Eye (tissue), 1 donor: Measurements from ENCODE around the gene RRP12.

Experiments used
- DNase-seq: peaks from one replicate; pipeline ENCODE4 v3.0.0-alpha.2; 2015

The RRP12 gene

GRCh38 chr10:97333601-97334369 lies 67.4 kb downstream of the RRP12 start:
- DNase-seq, result peak; percentile 78

- peak; percentile 82 for DNase-seq
Observed at GRCh38 chr10:97333351-97333600, 67.9 kb downstream of the RRP12 start.

- DNase-seq, result peak; percentile 81
Observed at GRCh38 chr10:97332591-97333350, 68.4 kb downstream of the RRP12 start.

GRCh38 chr10:97331153-97331703 lies 69.9 kb downstream of the RRP12 start:
- no peak for DNase-seq

- no peak for DNase-seq
Observed at GRCh38 chr10:97329766-97330165, 71.4 kb downstream of the RRP12 start.

- no peak for DNase-seq
Observed at GRCh38 chr10:97328646-97329453, 72.3 kb downstream of the RRP12 start.

GRCh38 chr10:97327348-97328294 lies 73.5 kb downstream of the RRP12 start:
- DNase-seq, result no peak

- DNase-seq, result peak; percentile 23
Observed at GRCh38 chr10:97325754-97326153, 75.4 kb downstream of the RRP12 start.

- no peak for DNase-seq
Observed at GRCh38 chr10:97323501-97323900, 77.6 kb downstream of the RRP12 start.

GRCh38 chr10:97321804-97322190 lies 79.3 kb downstream of the RRP12 start:
- peak; percentile 85 for DNase-seq

GRCh38 chr10:97321032-97321803 lies 79.9 kb downstream of the RRP12 start:
- peak; percentile 93 for DNase-seq

GRCh38 chr10:97320480-97321031 lies 80.6 kb downstream of the RRP12 start:
- DNase-seq, result no peak

GRCh38 chr10:97319671-97320479 lies 81.3 kb downstream of the RRP12 start:
- peak; percentile 85 for DNase-seq

GRCh38 chr10:97318772-97319651 lies 82.1 kb downstream of the RRP12 start, which contains the start of gene FRAT1:
TSS of gene FRAT1 (plus strand) at chr10:97319271. CDS start at chr10:97319454, 183 bp downstream.
- peak; percentile 97 for DNase-seq

GRCh38 chr10:97314671-97315070 lies 86.5 kb downstream of the RRP12 start:
- DNase-seq, result no peak

GRCh38 chr10:97312897-97313296 lies 88.2 kb downstream of the RRP12 start:
- no peak for DNase-seq

GRCh38 chr10:97311111-97311626 lies 90.0 kb downstream of the RRP12 start:
- no peak for DNase-seq
